ENCODE measurements around the gene MRPS23.

MRPS23 gene

GRCh38 chr17:57877803-57878377, 28.0 kb upstream of the MRPS23 start:
- no peak for DNase-seq

GRCh38 chr17:57876866-57877237, 27.0 kb upstream of the MRPS23 start:
- DNase-seq = no peak

GRCh38 chr17:57876023-57876865, 26.4 kb upstream of the MRPS23 start:
- no peak for DNase-seq

- DNase-seq = peak; percentile 95
Measured at GRCh38 chr17:57875290-57876022, 25.6 kb upstream of the MRPS23 start.

- peak; percentile 94 for DNase-seq
Measured at GRCh38 chr17:57874434-57875289, 24.8 kb upstream of the MRPS23 start.

GRCh38 chr17:57874058-57874419, 24.2 kb upstream of the MRPS23 start:
- DNase-seq = no peak

- no peak for DNase-seq
Measured at GRCh38 chr17:57873261-57874057, 23.6 kb upstream of the MRPS23 start.

- no peak for DNase-seq
Measured at GRCh38 chr17:57872536-57872935, 22.7 kb upstream of the MRPS23 start.

- no peak for DNase-seq
Measured at GRCh38 chr17:57871863-57872262, 22.0 kb upstream of the MRPS23 start.

- DNase-seq = no peak
Measured at GRCh38 chr17:57871155-57871554, 21.3 kb upstream of the MRPS23 start.

- DNase-seq = no peak
Measured at GRCh38 chr17:57870283-57870635, 20.4 kb upstream of the MRPS23 start.

GRCh38 chr17:57869617-57870282, 19.9 kb upstream of the MRPS23 start:
- no peak for DNase-seq

GRCh38 chr17:57868910-57869616, 19.2 kb upstream of the MRPS23 start:
- DNase-seq = no peak

- peak; percentile 87 for DNase-seq
Measured at GRCh38 chr17:57868007-57868909, 18.4 kb upstream of the MRPS23 start.

GRCh38 chr17:57867126-57867525, 17.3 kb upstream of the MRPS23 start:
- no peak for DNase-seq

GRCh38 chr17:57866723-57867122, 16.9 kb upstream of the MRPS23 start:
- DNase-seq = no peak

GRCh38 chr17:57866319-57866718, 16.5 kb upstream of the MRPS23 start:
- DNase-seq = no peak

- no peak for DNase-seq
Measured at GRCh38 chr17:57864273-57864672, 14.4 kb upstream of the MRPS23 start.

- DNase-seq = no peak
Measured at GRCh38 chr17:57862694-57863667, 13.1 kb upstream of the MRPS23 start.

All from RPMI8226 (cell line).